Measurements from ENCODE around the gene MLH1. TPM values are rescaled to one million over a fixed set of nuclear protein-coding genes. Genes with fewer than 3 reads are reported as not detected.

MLH1 gene
- 60.2 TPM for total RNA-seq

DNA sequence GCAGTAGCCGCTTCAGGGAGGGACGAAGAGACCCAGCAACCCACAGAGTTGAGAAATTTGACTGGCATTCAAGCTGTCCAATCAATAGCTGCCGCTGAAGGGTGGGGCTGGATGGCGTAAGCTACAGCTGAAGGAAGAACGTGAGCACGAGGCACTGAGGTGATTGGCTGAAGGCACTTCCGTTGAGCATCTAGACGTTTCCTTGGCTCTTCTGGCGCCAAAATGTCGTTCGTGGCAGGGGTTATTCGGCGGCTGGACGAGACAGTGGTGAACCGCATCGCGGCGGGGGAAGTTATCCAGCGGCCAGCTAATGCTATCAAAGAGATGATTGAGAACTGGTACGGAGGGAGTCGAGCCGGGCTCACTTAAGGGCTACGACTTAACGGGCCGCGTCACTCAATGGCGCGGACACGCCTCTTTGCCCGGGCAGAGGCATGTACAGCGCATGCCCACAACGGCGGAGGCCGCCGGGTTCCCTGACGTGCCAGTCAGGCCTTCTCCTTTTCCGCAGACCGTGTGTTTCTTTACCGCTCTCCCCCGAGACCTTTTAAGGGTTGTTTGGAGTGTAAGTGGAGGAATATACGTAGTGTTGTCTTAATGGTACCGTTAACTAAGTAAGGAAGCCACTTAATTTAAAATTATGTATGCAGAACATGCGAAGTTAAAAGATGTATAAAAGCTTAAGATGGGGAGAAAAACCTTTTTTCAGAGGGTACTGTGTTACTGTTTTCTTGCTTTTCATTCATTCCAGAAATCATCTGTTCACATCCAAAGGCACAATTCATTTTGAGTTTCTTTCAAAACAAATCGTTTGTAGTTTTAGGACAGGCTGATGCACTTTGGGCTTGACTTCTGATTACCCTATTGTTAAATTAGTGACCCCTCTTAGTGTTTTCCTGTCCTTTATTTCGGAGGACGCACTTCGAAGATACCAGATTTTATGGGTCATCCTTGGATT, at the start of gene MLH1:
Gene MLH1 (plus strand): TSS at position 193 of the 958 bp plus-strand sequence. CDS start 30 bp downstream, at position 223.

DNA sequence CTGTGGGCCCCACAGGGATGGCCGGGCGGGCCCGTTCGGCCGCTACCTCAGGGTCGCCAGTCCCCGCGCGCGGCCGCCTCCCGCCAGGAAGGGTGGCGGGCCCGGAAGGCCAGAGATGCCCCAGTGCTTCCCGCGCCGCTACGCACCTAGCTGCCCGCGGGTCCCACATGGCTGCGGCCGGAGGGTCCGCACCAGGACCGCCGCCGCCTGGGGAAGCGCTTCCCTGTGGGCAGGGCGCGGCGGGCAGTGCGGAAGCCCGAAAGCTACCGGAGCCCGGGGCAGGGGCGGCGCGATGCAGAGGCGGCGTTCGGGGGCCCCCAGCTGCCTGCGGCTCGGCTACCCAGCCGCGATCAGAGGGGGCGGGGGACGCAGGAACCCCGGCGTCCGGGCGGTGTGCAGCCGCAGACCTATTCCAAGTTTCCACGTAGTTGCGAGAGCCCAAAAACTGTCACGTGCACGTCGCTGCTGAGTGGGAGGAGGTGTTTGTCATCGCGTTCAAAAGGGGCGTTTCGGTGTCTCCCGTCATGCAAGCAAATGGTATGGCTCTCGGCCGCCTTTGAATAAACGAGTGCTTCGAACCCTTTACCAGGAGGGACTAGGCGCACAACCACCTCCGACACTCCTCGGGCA, 48.6 kb upstream of the MLH1 start, which contains the start of gene TRANK1:
Gene TRANK1 (minus strand): TSS at position 414 of the 630 bp plus-strand sequence. CDS start 245 bp downstream, at position 169.

DNA sequence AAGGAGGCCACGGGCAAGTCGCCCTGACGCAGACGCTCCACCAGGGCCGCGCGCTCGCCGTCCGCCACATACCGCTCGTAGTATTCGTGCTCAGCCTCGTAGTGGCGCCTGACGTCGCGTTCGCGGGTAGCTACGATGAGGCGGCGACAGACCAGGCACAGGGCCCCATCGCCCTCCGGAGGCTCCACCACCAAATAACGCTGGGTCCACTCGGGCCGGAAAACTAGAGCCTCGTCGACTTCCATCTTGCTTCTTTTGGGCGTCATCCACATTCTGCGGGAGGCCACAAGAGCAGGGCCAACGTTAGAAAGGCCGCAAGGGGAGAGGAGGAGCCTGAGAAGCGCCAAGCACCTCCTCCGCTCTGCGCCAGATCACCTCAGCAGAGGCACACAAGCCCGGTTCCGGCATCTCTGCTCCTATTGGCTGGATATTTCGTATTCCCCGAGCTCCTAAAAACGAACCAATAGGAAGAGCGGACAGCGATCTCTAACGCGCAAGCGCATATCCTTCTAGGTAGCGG, 452 bp upstream of the MLH1 start, which contains the start of gene EPM2AIP1:
Gene EPM2AIP1 (minus strand): TSS at position 326 of the 520 bp plus-strand sequence. CDS start 54 bp downstream, at position 272.

Small RNA genes lying within 50 kb of the gene (small RNA-seq; reads per million reads assigned to genes)
- gene RF00019 (ENCODE audit: low replicate concordance) (not detected), gene RNU6ATAC4P (ENCODE audit: low replicate concordance) (not detected)

Other genes with a start within 250 kb of the MLH1 start
- gene DCLK3, start 229.0 kb upstream of the MLH1 start, total RNA-seq = 0.47 TPM
- gene TRANK1, start 48.5 kb upstream of the MLH1 start, total RNA-seq = 13.1 TPM
- 28.3 TPM for gene EPM2AIP1, start 387 bp upstream of the MLH1 start, total RNA-seq
- 47.4 TPM for gene LRRFIP2, start 181.1 kb downstream of the MLH1 start, total RNA-seq
- gene GOLGA4, start 249.8 kb downstream of the MLH1 start, total RNA-seq = 90.8 TPM

Measured in metanephros (tissue), 2 donors.